ENCODE results near the gene TGFBR2.

TGFBR2 gene

GRCh38 chr3:30583973-30584372 is 22.4 kb upstream of the TGFBR2 start:
- Histone ChIP-seq H3K9ac (no peak overlapping the region), H3K4me2 (no peak overlapping the region), H4K20me1 (no peaks in the 10 kb centered on the region), H3K4me1 (no peaks in the 10 kb centered on the region), H3K4me3 (no peak overlapping the region), H3K36me3 (no peaks in the 10 kb centered on the region), H3K9me3 (peaks cover 5% of the 10 kb centered on the region; the same call in 1 of the 2 replicates), H3K27ac (no peak overlapping the region), H3K27me3 (no peaks in the 10 kb centered on the region)
- TF ChIP-seq Cebpa-rat (IDR thresholded peaks at IDR 0.05), result no peak

GRCh38 chr3:30585654-30586053 is 20.7 kb upstream of the TGFBR2 start:
- H3K27me3 ChIP-seq, result no peaks in the 10 kb centered on the region
- no peaks in the 10 kb centered on the region for H3K36me3 ChIP-seq
- H3K4me2 ChIP-seq, result no peak overlapping the region
- peaks cover 5% of the 10 kb centered on the region; the same call in 1 of the 2 replicates for H3K9me3 ChIP-seq
- H3K9ac ChIP-seq, result no peak overlapping the region
- no peaks in the 10 kb centered on the region for H3K4me1 ChIP-seq
- no peak overlapping the region for H3K27ac ChIP-seq
- no peaks in the 10 kb centered on the region for H4K20me1 ChIP-seq
- no peak overlapping the region for H3K4me3 ChIP-seq
- no peak for TF ChIP-seq Cebpa-rat (IDR thresholded peaks at IDR 0.05)

DNA sequence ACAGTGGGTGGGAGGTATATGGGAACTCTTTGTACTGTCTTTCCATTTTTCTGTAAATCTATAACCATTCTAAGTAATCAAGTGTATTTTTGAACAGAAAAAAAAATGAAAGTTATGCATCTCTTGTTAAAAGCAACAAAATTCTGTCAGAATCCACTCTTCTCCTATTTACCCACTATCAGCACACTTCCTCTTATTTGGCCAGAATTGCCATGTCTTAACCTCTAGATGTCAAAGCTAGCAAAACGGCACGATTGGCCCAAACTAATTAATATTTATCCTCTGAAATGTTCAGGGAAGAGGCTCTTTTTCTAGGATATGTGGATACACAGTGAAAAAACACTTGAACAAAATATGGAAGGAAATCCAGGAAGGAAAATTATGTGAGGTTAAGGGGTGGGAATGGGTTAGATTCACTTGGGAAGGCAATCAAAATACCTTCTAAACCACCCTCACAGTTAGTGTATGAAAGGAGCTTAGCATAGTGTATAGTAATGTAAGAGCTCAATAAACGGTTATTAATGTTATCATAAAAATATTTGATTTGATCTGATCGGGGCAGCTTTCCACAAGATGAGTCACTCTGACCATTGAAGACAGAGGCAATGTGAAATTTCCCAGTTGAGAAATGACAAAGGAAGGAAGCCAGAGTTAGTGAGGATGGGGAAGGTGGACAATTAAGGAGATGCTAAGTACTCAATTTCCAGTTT is 20.1 kb upstream of the TGFBR2 start:
- H3K36me3 ChIP-seq, result no peaks in the 10 kb centered on the region
- no peaks in the 10 kb centered on the region for H3K27me3 ChIP-seq
- H3K4me3 ChIP-seq, result no peak overlapping the region
- no peaks in the 10 kb centered on the region for H3K4me1 ChIP-seq
- H3K27ac ChIP-seq, result no peak overlapping the region
- H3K9ac ChIP-seq, result no peak overlapping the region
- H3K4me2 ChIP-seq, result no peak overlapping the region
- peaks cover 7% of the 10 kb centered on the region for H3K9me3 ChIP-seq
- TF ChIP-seq Cebpa-rat (IDR thresholded peaks at IDR 0.05), result no peak
- no peaks in the 10 kb centered on the region for H4K20me1 ChIP-seq

GRCh38 chr3:30586806-30587486 is 19.5 kb upstream of the TGFBR2 start:
- Histone ChIP-seq H3K36me3 (no peaks in the 10 kb centered on the region), H3K4me2 (no peak overlapping the region), H3K4me1 (no peaks in the 10 kb centered on the region), H3K9me3 (peaks cover 13% of the 10 kb centered on the region), H3K4me3 (no peak overlapping the region), H3K9ac (no peak overlapping the region), H4K20me1 (no peaks in the 10 kb centered on the region), H3K27me3 (no peaks in the 10 kb centered on the region), H3K27ac (no peak overlapping the region)
- TF ChIP-seq Cebpa-rat (IDR thresholded peaks at IDR 0.05), result no peak

DNA sequence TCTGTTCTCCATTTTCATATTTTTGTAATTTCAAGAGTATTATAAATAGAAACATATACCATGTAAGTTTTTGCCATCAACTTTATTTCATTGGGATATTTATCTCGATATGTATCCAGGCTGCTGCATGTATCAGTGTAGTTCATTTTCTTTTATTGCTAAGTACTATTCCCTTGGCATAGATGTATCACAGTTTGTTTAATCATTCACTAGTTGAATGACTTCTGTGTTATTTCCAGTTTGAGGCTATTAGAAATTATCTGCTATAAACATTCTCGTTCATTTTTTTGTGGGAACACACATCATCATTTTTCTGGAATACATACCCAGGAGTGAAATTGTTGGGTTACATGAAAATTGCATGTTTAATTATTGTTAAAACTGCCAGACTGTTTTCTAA is 18.5 kb upstream of the TGFBR2 start:
- no peak overlapping the region for H3K4me3 ChIP-seq
- no peak overlapping the region for H3K27ac ChIP-seq
- H3K4me2 ChIP-seq, result no peak overlapping the region
- TF ChIP-seq Cebpa-rat (IDR thresholded peaks at IDR 0.05), result no peak
- H3K27me3 ChIP-seq, result no peaks in the 10 kb centered on the region
- H3K36me3 ChIP-seq, result no peaks in the 10 kb centered on the region
- H4K20me1 ChIP-seq, result no peaks in the 10 kb centered on the region
- H3K4me1 ChIP-seq, result no peaks in the 10 kb centered on the region
- no peak overlapping the region for H3K9ac ChIP-seq
- peaks cover 13% of the 10 kb centered on the region for H3K9me3 ChIP-seq

DNA sequence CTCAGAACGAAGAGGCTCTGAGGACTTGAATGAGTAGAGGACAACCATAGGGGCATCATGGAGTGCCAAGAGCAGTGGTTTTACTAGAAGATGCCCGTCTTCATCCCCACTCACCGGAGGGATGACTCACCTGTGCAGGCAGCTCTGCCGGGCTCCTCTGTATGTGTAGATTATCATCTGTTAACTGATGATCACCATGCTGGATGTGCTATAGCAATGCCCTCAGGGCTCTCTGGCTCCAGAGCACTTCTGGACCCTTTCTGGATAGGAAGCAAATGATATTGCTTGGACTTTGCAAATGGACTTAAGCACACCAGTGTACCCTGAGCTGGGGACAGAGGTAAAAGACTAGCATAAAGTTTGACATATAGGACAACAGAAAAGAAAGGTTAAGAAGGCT is 10.2 kb upstream of the TGFBR2 start:
- Histone ChIP-seq H3K9me3 (peaks cover 13% of the 10 kb centered on the region), H4K20me1 (no peaks in the 10 kb centered on the region), H3K36me3 (no peaks in the 10 kb centered on the region), H3K4me1 (peaks cover 45% of the 10 kb centered on the region), H3K27ac (no peak overlapping the region), H3K27me3 (no peaks in the 10 kb centered on the region), H3K9ac (no peak overlapping the region), H3K4me3 (no peak overlapping the region), H3K4me2 (no peak overlapping the region)
- no peak for TF ChIP-seq Cebpa-rat (IDR thresholded peaks at IDR 0.05)

DNA sequence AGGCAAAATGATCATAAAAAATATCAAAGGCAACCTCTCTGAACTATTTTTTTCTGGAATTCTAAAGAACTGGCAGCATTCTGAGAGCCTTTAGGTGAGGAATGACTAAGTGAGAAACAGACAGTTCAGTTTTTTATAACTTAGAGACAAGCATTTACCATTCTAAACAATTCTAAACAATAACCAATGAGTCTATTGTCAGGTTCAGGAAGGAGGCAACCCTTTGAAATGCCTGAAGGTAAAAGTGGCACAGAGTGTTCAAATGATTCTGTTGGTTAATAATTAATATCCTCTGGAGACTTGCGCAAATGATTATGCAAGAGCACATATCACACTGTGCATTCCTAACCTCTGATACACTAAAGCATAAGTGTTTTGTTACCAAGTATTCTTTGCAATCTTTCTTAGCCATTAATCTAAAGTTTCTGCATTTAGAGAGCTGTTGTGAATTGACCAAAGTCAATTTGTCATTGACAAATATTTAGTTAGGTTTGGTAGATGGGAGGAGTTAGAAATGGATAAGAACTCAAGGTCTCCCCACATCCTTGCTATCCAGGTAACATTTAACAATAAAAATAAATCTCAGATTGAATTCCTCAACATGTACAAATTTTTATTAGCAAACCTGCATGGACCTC is 9.2 kb upstream of the TGFBR2 start:
- Histone ChIP-seq H3K4me2 (peak overlapping the region; percentile 15), H3K9ac (no peak overlapping the region), H3K27ac (peak overlapping the region; percentile 36; the same call in 1 of the 2 replicates)

DNA sequence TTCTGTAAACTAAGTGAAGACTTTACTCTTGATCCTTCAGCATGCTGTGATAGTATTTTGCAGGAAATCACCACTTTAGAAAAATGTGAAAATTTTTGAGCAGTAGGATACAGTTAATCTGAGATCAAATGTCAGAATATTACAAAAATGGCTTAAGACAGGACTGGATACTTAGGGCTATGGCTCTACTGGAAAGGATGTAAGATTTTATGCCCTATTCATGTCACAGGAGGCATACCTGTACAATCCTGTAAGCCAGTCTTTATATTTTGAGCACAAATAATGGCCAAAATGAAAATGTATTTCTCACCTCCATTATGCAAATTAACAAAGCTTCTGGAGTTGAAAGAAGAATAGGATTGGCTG is 8.6 kb upstream of the TGFBR2 start:
- Histone ChIP-seq H3K9ac (no peak overlapping the region), H3K4me3 (no peak overlapping the region), H3K36me3 (no peaks in the 10 kb centered on the region), H3K27me3 (no peaks in the 10 kb centered on the region), H3K27ac (no peak overlapping the region), H3K4me2 (no peak overlapping the region), H3K4me1 (peaks cover 61% of the 10 kb centered on the region), H4K20me1 (no peaks in the 10 kb centered on the region), H3K9me3 (peaks cover 10% of the 10 kb centered on the region)
- no peak for TF ChIP-seq Cebpa-rat (IDR thresholded peaks at IDR 0.05)

More for the DNA sequence above, 9.2 kb upstream of the TGFBR2 start:
- H3K36me3 ChIP-seq, result no peaks in the 10 kb centered on the region
- H3K27me3 ChIP-seq, result no peaks in the 10 kb centered on the region
- TF ChIP-seq Cebpa-rat (IDR thresholded peaks at IDR 0.05), result no peak
- peaks cover 10% of the 10 kb centered on the region for H3K9me3 ChIP-seq
- peaks cover 56% of the 10 kb centered on the region for H3K4me1 ChIP-seq
- H3K4me3 ChIP-seq, result no peak overlapping the region
- no peaks in the 10 kb centered on the region for H4K20me1 ChIP-seq

- Histone ChIP-seq H3K4me2 (peak overlapping the region; percentile 51), H3K9me3 (peaks cover 10% of the 10 kb centered on the region), H3K4me3 (no peak overlapping the region), H4K20me1 (no peaks in the 10 kb centered on the region), H3K9ac (no peak overlapping the region), H3K27ac (peak overlapping the region; percentile 33; the same call in 1 of the 2 replicates), H3K4me1 (peaks cover 72% of the 10 kb centered on the region), H3K27me3 (no peaks in the 10 kb centered on the region), H3K36me3 (no peaks in the 10 kb centered on the region)
- no peak for TF ChIP-seq Cebpa-rat (IDR thresholded peaks at IDR 0.05)
These were observed 7.5 kb upstream of the TGFBR2 start for GRCh38 chr3:30598668-30599545.
